ENCODE results near the gene CRYBA2.

The CRYBA2 gene

GRCh38 chr2:218998414-218999002 lies 5.3 kb upstream of the CRYBA2 start:
- no peak for DNase-seq

- no peak for DNase-seq
Observed at GRCh38 chr2:218997731-218998130, 4.5 kb upstream of the CRYBA2 start.

- DNase-seq, result peak; percentile 45
Observed at GRCh38 chr2:218996937-218997336, 3.7 kb upstream of the CRYBA2 start.

- DNase-seq, result peak; percentile 82
Observed at GRCh38 chr2:218995972-218996711, 2.9 kb upstream of the CRYBA2 start.

GRCh38 chr2:218995561-218995960 lies 2.3 kb upstream of the CRYBA2 start:
- DNase-seq, result no peak

GRCh38 chr2:218992703-218993344 lies 398 bp downstream of the CRYBA2 start:
- DNase-seq, result peak; percentile 16

- DNase-seq, result no peak
Observed at GRCh38 chr2:218992196-218992595, 1.0 kb downstream of the CRYBA2 start.

- no peak for DNase-seq
Observed at GRCh38 chr2:218991674-218992168, 1.5 kb downstream of the CRYBA2 start.

GRCh38 chr2:218990612-218991011 lies 2.6 kb downstream of the CRYBA2 start:
- no peak for DNase-seq

- no peak for DNase-seq
Observed at GRCh38 chr2:218990052-218990451, 3.2 kb downstream of the CRYBA2 start.

GRCh38 chr2:218988650-218989049 lies 4.6 kb downstream of the CRYBA2 start:
- no peak for DNase-seq

GRCh38 chr2:218988164-218988563 lies 5.1 kb downstream of the CRYBA2 start:
- DNase-seq, result no peak

- DNase-seq, result no peak
Observed at GRCh38 chr2:218986148-218986761, 7.0 kb downstream of the CRYBA2 start.

GRCh38 chr2:218985325-218986091 lies 7.7 kb downstream of the CRYBA2 start:
- DNase-seq, result no peak

- no peak for DNase-seq
Observed at GRCh38 chr2:218985021-218985324, 8.2 kb downstream of the CRYBA2 start, which contains the start of gene FEV. TSS of gene FEV (minus strand) at chr2:218985184. CDS start at chr2:218985075, 109 bp downstream.

GRCh38 chr2:218984239-218985020 lies 8.8 kb downstream of the CRYBA2 start:
- no peak for DNase-seq

GRCh38 chr2:218983934-218984238 lies 9.3 kb downstream of the CRYBA2 start:
- no peak for DNase-seq

GRCh38 chr2:218983263-218983933 lies 9.8 kb downstream of the CRYBA2 start:
- no peak for DNase-seq

- no peak for DNase-seq
Observed at GRCh38 chr2:218982586-218983262, 10.5 kb downstream of the CRYBA2 start.

- peak; percentile 29 for DNase-seq
Observed at GRCh38 chr2:218981881-218982585, 11.2 kb downstream of the CRYBA2 start.

All from NCI-H748 treated with DMSO at 0.1 percent for 48 hours (cell line).